Measurements from ENCODE around the gene TMEM271.
"Not testable (repeated sequence)": the region's sequence is repeated elsewhere in the genome, so short reads cannot be mapped to it uniquely, and the experiment has no call there.

TMEM271 gene

GRCh38 chr4:578451-579443 is 2.7 kb upstream of the TMEM271 start:
- no peak for DNase-seq

DNA sequence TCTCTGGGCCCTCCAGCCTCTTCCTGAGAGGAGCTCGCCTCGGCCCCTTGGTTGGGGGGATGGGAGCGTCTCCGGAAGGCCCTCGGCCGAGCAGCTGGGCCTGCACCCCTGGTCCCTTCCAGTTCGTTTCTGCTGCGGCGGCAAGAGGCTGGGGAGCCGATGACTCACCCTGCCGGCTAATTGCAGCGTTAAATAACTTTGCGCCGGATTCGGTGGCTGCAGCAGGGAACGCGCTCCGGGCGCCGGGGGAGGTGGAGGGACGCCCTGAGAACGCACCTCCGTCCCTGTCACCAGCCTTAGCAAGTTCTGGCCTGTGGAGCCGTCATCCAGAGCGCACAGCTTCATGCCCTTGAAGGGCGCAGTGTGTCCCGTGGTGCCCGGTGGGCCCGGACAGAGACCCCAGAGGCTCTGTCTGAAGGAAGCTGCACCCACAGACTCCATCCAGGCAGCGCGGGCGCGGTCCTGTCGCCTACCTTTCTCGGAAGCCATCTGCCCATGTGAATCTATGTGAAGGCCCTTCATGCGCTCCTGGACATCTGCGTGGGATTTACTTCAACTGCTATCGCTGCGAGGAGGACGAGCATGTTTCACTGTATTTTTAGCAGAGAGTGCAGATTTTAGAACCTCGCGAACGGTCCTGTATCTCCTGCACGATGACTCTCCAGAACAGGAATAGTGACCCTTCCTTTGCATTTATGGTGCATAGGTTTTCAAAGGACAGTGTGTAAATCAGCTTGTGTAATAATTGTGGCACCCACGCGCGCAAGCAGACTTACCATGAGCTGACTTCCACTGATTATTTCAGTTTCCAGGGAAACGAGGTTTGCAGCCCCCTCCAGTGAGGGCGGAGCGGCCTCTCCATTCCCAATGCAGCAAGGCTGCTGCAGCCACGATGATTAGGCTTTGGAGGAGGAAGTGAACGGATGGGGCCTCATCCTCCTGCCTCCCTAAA is 1.7 kb upstream of the TMEM271 start:
- no peak for DNase-seq

- no peak for DNase-seq
Observed at GRCh38 chr4:576991-577498, 950 bp upstream of the TMEM271 start.

GRCh38 chr4:575281-576141 is 584 bp downstream of the TMEM271 start:
- DNase-seq: no peak

DNA sequence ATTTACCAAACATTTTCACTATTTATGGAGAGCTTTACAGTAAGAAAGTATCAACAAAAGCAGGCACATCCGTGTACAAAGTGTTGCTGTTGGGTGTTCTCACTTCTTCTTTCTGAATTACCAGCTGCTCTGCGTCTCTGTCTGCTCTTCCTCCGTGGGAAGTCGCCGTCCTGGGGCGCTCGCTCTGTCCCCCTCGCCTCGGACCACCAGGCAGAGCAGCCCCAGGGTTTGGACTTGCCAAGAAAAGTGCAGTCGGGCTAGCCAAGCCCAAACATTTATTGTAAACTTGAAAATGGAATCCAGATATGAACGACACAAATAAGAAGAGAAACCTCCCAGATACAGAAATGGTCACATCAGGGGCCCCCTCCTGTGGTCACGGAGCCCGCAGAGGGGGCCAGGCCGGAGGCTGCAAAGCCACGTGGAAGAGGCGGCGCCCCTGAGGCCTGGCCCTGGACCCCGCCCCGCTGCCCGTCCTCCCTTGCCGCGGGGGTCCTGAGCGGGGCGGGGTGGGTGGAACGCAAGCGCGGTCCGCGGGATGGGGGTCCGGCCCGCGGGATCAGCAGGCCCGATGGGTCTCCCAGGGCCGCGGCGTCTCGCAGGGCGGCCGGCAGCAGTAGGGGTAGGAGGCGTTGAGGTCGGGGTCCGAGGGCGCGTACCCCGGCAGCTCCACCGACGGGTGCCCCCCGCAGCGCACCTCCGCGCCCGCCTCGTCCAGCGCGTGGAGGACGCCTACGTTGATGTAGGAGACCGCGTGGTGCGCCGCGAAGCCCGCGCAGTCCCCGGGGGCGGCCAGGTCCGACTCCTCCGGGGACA is 1.5 kb downstream of the TMEM271 start:
- no peak for DNase-seq

DNA sequence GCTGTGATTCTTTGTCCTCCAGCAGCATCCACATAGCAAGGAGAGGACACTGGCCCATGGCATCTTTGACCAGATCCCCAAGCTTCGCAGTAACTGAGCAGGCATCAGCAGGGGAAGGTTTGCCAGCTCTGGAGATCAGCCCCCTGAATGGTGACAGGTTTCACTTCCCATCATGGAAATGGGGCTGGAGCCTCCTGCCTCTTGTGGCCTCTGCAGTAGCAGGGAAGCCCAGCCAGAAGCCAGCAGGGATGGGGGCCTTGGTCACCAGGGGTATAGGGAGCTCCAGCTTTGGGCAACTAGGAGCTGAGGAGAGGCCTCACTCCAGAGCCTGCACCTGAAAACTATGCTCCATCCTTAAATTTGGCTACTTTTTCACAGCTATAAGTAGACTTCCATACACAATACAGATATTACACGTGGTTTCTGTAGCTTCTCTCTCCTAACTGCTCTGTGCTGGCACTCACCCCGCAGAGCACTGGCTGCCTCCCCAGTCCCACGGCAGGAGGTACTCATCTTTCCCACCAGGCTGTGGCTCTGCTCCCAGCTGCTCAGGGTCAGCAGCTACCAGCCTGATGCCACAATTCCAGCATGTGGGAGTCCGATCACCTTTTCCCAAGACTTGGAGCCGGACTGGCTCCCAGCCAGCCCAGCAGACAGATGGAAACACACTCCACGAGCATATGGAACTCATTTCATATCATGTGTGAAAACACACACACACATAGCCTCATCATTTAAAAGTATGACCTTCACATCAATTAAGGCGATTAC is 2.8 kb downstream of the TMEM271 start:
- DNase-seq: no peak

DNA sequence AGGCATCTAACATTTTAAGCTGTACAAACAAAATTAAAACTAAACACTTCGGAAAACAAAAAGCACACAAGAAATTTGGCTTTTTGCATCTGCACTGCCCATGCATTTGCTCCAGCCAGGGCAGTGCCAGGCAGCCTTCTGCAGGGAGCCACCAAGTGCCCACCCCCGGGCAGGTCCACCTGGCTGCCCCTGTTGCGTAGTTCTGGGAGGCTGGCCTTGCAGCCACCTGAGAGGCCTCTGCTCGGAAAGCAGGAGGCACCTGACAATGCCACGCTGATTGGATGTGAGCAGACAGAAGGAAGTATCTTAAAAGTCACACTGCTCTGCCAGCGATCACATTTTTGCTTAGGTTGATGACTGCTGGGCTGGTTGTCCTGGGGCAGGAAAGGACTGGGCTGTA is 3.5 kb downstream of the TMEM271 start:
- DNase-seq: no peak

DNA sequence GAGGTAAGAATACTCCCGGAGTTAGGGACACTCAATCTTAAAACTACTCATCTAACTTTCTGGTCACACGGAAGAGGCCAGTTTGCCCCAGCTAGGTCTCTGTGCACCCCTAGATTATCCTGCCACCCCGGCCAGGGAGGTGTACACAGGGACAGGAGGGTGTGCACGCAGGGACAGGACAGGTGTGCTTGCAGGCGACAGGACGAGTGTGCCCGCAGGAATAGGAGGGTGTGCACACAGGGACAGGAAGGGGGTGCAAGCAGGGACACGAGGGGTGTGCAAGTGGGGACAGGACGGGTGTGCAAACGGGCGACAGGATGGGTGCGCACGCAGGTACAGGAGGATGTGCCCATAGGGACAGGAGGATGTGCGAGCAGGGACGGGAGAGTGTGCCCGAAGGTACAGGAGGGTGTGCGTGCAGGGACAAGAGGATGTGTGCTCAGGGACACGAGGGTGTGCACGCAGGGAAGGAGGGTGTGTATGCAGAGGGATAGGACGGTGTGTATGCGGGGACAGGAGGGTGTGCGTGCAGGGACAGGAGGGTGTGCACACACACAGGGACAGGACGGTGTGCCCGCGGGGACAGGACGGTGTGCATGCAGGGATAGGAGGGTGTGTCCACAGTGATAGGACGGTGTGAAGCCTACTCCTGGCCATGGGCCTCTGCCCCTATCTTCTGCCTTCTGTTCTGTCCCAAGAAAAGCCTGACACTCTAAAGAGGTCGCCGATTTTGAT is 4.1 kb downstream of the TMEM271 start:
- no peak for DNase-seq

DNA sequence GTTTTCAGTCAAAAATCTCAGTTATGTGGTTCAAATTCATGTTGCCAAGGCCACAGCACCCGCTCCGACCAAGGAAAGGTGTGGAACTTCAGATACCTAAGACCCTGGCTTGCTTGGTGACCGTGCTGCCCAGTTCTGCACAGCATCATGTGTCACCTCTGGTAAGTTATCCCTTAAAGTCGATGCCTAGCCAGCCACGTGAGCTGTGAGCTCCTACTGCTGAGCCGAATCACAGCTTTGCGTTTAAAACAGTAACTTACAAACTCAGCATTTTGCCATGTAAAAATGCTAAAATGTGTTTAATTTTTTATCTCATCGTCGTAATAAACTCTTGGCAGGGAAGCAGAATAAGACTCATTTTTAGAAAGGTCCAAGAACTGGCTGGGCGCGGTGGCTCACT is 5.3 kb downstream of the TMEM271 start:
- DNase-seq: no peak

GRCh38 chr4:569958-570667 is 6.0 kb downstream of the TMEM271 start:
- no peak for DNase-seq

- DNase-seq: no peak
Observed at GRCh38 chr4:568962-569361, 7.1 kb downstream of the TMEM271 start.

GRCh38 chr4:568351-568652 is 7.8 kb downstream of the TMEM271 start:
- no peak for DNase-seq

DNA sequence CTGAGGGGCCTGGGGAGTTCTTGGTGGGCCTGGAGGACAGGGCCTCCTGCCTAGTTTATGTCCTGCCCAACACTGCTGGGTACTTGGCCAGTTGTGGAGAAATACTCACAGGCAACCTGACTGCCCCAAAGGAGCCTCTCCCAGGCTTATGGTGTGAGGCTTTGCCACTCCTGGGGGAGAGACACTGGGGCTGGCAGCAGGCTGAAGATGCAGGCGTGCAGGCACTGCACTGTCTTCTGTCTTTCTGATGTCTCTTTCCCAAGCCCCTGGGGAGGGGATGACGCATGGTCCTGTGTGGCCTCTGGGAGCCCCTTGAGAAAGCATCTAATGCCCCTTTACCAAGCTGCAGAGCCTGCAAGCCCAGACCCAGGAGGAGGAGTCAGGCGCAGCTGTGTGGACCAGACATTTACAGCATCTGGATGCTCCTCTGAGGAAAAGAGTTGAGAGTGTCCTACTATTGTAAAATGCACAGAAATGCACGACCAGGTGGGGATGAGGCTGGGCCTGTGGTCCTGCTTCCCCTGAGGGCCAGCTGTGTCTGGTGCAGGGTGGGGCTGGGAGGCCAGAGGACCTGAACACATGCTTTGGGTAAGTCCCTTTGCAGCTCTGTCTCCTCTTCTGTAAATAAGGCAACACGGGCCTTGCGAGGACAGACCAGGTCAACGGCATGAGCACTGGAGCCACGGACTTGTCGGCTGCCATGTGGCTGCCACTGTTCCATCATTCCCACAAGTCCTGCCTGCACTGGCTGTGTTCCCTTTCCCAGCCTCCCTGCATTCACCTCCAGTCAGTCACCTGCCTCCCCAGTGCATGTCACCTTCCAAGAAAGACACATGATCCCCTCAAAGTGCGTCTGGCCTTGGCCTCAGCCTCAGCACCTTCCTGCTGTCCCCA is 8.4 kb downstream of the TMEM271 start:
- no peak for DNase-seq

DNA sequence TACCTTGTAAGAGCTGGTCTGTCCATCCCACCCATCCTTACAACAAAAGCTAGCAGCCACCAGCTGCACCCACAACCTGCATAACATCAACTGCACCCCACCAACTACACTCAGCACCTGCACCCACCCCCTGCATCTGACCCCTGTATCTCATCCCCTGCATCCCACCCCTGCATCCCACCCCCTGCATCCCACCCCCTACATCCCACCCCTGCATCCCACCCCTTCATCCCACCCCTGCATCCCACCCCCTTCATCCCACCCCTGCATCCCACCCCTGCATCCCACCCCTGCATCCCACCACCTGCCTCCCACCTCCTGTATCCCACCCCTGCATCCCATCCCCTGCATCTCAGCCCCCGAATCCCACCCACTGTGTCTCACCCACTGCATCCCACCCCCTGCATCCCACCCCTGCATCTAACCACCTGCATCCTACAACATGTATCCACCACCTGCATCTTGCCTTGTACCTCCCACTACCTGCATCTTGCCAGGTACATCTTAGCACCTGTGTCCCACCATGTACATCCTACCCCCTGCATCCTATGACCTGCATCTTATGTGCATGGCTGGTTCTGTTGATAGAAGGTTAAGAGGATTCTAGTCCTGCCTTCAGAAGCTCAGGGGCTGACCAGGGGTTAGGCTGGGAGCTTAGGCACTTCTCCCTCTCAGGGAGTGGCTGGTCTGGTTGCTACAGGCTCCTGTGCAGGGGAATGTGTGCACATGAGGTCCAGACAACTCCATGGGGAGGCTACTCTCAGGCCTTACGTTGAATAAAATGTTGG is 9.4 kb downstream of the TMEM271 start:
- no peak for DNase-seq

GRCh38 chr4:566035-566434 is 10.1 kb downstream of the TMEM271 start:
- no peak for DNase-seq

DNA sequence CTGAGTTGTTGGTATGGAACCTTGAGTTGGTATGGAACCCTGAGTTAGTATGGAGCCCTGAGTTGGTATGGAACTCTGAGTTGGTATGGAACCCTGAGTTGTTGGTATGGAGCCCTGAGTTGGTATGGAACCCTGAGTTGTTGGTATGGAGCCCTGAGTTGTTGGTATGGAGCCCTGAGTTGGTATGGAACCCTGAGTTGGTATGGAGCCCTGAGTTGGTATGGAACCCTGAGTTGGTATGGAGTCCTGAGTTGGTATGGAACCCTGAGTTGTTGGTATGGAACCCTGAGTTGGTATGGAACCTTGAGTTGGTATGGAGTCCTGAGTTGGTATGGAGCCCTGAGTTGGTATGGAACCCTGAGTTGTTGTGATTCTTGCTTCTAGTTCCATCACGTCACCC is 10.5 kb downstream of the TMEM271 start:
- not testable (repeated sequence) for DNase-seq

DNA sequence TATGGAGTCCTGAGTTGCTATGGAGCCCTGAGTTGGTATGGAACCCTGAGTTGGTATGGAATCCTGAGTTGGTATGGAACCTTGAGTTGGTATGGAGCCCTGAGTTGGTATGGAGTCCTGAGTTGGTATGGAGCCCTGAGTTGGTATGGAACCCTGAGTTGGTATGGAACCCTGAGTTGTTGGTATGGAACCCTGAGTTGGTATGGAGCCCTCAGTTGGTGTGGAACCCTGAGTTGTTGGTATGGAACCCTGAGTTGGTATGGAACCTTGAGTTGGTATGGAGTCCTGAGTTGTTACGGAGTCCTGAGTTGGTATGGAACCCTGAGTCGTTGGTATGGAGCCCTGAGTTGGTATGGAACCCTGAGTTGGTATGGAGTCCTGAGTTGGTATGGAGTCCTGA is 13.6 kb downstream of the TMEM271 start:
- DNase-seq: not testable (repeated sequence)

GRCh38 chr4:561426-561825 is 14.7 kb downstream of the TMEM271 start:
- no peak for DNase-seq

Data from HCEC 1CT (cell line).